Thymus (tissue), 11 donors: ENCODE measurements around the gene TBX19. TPM values are rescaled to one million over a fixed set of nuclear protein-coding genes. Genes with fewer than 3 reads are reported as not detected.

Source experiments
- DNase-seq, 9 donors: peaks; one replicate each; pipeline ENCODE4 v3.0.0-alpha.2; 2013; ENCODE audit warnings: low spot score in 9 of 9, low read depth in 6 of 9, missing footprints in 1 of 9
- H3K27ac ChIP-seq, 2 donors: one replicate each; pipeline ENCODE4 v1.5.1; 2013; ENCODE audit warnings: control low read depth in 1 of 2, low read depth in 1 of 2, low read length in 1 of 2, mild to moderate bottlenecking in 1 of 2, moderate library complexity in 1 of 2
- H3K27me3 ChIP-seq, 2 donors: one replicate each; pipeline ENCODE4 v1.5.1; 2013; ENCODE audit warnings: low read length in 1 of 2; ENCODE audit not compliant: control insufficient read depth in 2 of 2, insufficient read depth in 1 of 2
- H3K36me3 ChIP-seq, 2 donors: one replicate each; pipeline ENCODE4 v1.5.1; 2013; ENCODE audit warnings: low read length in 1 of 2, mild to moderate bottlenecking in 1 of 2, moderate library complexity in 1 of 2; ENCODE audit not compliant: control insufficient read depth in 2 of 2, insufficient read depth in 2 of 2
- H3K4me1 ChIP-seq, 2 donors: one replicate each; pipeline ENCODE4 v1.5.1; 2013; ENCODE audit warnings: low read length in 2 of 2; ENCODE audit not compliant: control insufficient read depth in 2 of 2, insufficient read depth in 2 of 2
- H3K4me3 ChIP-seq, 2 donors: one replicate each; pipeline ENCODE4 v1.5.1; 2013; ENCODE audit warnings: low read length in 2 of 2, control low read depth in 1 of 2, mild to moderate bottlenecking in 1 of 2
- H3K9me3 ChIP-seq, 2 donors: one replicate each; pipeline ENCODE4 v1.5.1; 2013; ENCODE audit warnings: low read length in 1 of 2, mild to moderate bottlenecking in 1 of 2; ENCODE audit not compliant: control insufficient read depth in 2 of 2, insufficient read depth in 1 of 2
- WGBS: extraction: QIAGEN DNeasy Blood & Tissue Kit; methylation state at CpG from one replicate; pipeline ENCODE4 v1.1.7; 2013; 5-methylcytosine and 5-hydroxymethylcytosine counted together
- polyA plus RNA-seq: library from polyadenylated mRNA; stranded (reverse); fragments of 200-250 nt; gene quantifications from one replicate; pipeline ENCODE4 v1.2.3, GENCODE V29; 2013
- total RNA-seq: library from RNA; stranded (reverse); fragments of 120-200 nt; gene quantifications from one replicate; pipeline ENCODE4 v1.2.4, GENCODE V29; 2013
- donor health status: healthy.

The TBX19 gene
- total and polyA plus RNA-seq, 2 donors, result 0.76 to 2.1 TPM

DNA sequence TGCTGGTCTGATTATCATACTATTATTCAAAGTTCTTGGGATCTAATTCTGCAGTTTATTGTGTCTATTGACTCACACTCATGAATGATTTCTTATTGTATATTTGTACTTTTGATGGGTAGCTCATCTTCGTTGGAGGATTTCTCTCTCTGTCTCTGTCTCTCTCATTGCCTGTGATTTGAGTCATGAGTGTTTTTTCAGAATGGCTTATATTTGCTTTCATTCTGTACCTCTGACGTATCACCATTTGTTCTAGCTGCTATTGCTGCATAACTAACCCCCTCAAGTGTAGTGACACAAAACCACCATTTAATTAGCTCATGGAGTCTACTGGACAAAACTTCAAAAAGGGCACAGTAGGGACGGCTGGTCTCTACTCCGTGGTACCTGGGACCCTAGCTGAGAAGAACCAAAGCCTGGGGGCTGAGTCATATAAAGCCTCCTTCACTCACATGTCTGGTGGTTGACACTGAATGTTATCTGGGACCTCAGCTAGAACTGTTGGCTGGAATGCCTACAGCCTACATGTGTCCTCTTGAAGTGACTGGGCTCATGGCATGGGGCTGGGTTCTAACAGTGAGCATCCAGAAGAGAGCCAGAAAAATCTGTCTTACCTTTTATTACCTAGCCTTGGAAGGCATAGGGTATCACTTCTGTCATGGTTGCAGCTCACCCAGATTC, 44.2 kb downstream of the TBX19 start:
- Histone ChIP-seq H3K9me3 (no peaks in the 10 kb centered on the region), H3K27ac (no peak overlapping the region), H3K27me3 (no peaks in the 10 kb centered on the region), H3K4me3 (no peak overlapping the region), H3K36me3 (no peaks in the 10 kb centered on the region), H3K4me1 (no peaks in the 10 kb centered on the region)
- no peak for DNase-seq
- 95% methylated on average over 4 of the region's 4 CpGs for WGBS

DNA sequence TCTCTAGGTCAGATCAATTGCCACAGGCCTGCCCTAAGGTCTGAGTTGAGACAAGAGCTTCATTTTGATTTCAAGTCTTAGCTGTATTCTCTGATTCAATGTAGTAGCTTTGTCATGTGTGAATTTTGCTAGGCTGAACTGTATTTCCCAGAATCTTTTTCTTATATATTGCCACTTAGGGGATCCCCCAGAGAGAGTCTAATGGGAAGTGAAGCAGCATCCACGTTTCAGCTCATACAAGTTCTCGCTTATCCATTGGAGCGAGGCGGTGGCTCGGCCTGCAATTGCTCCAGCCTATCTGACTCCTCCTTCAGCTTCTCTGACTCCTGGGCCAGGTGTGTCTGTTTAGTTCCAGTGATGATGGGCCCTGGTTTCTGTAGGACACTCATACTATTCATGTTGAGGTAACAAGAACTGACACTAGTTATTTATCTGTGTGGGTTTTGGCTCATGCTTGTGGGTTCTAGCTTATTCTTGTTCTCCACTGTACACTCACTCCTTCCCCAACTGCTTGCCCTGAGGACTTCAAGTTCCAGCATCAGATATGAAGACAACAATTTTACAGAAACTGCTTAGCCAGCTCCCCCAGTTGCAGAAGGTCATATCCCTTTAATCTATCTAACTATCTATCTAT, 48.2 kb downstream of the TBX19 start:
- Histone ChIP-seq H3K27ac (no peak overlapping the region), H3K27me3 (no peaks in the 10 kb centered on the region), H3K4me3 (no peak overlapping the region), H3K4me1 (no peaks in the 10 kb centered on the region), H3K9me3 (no peaks in the 10 kb centered on the region), H3K36me3 (no peaks in the 10 kb centered on the region)
- WGBS, result 94% methylated on average over 5 of the region's 5 CpGs
- no peak for DNase-seq

DNA sequence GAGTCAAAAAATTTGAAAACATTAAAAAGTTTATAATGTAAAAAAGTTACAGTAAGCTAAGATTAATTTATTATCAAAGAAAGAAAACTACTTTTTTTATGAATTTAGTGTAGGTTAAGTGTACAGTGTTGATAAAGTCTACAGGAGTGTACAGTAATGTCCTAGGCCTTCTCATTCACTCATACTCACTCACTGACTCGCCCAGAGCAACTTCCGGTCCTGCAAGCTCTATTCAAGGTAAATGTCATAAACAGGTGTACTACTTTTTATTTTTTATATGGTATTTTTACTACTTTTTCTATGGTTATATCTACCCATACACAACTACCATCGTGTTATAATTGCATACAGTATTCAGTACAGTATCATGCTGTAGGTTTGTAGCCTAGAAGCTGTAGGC, 49.6 kb downstream of the TBX19 start:
- 99% methylated on average over 3 of the region's 3 CpGs for WGBS

DNA sequence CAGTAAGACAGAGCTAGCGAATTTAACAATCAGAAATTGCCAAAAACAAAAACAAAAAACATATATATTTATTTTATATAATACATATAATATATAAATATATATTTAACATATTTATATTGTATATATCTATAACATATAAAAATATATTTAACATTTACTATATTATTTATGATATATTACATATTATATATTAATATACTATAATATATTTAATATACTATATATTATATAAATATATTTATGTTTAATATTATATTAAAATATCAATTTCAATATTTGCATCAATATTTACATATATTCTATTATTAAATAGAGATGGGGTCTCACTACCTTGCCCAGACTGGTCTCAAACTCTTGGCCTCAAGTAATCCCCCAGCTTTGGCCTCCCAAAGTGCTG, 50.9 kb downstream of the TBX19 start:
- Histone ChIP-seq H3K36me3 (no peaks in the 10 kb centered on the region), H3K27ac (no peak overlapping the region), H3K9me3 (no peaks in the 10 kb centered on the region), H3K27me3 (no peaks in the 10 kb centered on the region), H3K4me3 (no peak overlapping the region), H3K4me1 (no peaks in the 10 kb centered on the region)
- WGBS, result 99% methylated on average over 1 of the region's 1 CpG
- no peak for DNase-seq

More for the DNA sequence above, 49.6 kb downstream of the TBX19 start:
- no peaks in the 10 kb centered on the region for H3K36me3 ChIP-seq
- DNase-seq, result no peak
- no peaks in the 10 kb centered on the region for H3K27me3 ChIP-seq
- no peaks in the 10 kb centered on the region for H3K9me3 ChIP-seq
- H3K4me1 ChIP-seq, result no peaks in the 10 kb centered on the region
- H3K27ac ChIP-seq, result no peak overlapping the region
- H3K4me3 ChIP-seq, result no peak overlapping the region

DNA sequence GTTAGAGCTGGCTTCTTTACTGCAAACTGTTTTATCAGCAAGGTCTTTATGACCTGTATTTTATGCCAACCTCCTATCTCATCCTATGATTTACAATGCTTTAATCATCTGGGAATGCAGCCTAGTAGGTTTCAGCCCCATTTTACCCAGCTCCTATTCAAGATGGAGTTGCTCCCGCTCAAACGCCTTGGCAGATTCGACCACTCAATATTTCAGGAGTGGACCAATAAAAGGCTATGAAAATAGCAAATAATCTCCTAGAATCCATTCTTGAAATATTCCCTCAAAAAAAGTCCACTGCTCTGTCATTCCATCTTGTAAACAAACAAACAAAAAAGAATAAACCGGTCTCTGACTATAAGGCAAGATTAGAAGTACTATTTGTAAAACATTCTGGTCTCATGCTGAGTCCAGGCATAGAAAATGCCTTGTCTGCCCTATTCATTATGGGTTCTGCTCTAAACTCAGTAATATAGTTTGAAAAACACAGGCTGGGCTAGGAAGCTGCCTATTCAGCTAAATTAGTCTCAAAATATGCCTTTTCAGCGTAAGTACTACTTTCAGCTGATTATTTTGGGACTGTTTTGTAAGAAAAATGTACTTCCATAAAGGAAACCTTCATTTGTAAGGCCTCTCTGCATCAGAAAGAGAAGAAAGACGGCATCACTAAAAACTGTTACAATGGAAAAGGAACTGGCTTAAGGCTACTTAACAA, 53.0 kb downstream of the TBX19 start:
- H3K4me1 ChIP-seq, result no peaks in the 10 kb centered on the region
- DNase-seq, result no peak
- H3K27ac ChIP-seq, result no peak overlapping the region
- WGBS, result 84% methylated on average over 6 of the region's 6 CpGs
- H3K4me3 ChIP-seq, result no peak overlapping the region
- H3K27me3 ChIP-seq, result no peaks in the 10 kb centered on the region
- no peaks in the 10 kb centered on the region for H3K9me3 ChIP-seq
- H3K36me3 ChIP-seq, result no peaks in the 10 kb centered on the region

DNA sequence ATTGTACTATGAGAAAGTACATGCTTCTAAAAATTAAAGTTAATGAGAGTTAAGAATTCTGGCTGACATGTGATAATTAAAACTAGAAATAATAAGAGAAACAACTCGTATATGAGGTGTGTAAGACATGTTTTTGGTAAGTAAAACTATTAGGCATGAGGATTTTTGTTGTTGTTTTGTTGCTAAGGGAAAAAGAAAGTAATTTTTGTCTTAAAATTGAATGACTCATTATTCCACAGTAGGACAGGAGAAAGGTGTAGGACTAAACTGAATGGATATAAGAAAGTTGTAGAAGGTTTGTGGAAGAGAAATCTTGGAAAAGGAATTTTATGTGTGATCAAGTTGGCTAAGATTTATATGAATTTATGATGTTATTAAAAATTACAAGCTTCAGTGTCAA, 54.8 kb downstream of the TBX19 start:
- Histone ChIP-seq H3K36me3 (no peaks in the 10 kb centered on the region), H3K9me3 (no peaks in the 10 kb centered on the region), H3K4me1 (no peaks in the 10 kb centered on the region), H3K4me3 (no peak overlapping the region), H3K27me3 (no peaks in the 10 kb centered on the region), H3K27ac (no peak overlapping the region)
- 89% methylated on average over 1 of the region's 1 CpG for WGBS
- DNase-seq, result no peak

DNA sequence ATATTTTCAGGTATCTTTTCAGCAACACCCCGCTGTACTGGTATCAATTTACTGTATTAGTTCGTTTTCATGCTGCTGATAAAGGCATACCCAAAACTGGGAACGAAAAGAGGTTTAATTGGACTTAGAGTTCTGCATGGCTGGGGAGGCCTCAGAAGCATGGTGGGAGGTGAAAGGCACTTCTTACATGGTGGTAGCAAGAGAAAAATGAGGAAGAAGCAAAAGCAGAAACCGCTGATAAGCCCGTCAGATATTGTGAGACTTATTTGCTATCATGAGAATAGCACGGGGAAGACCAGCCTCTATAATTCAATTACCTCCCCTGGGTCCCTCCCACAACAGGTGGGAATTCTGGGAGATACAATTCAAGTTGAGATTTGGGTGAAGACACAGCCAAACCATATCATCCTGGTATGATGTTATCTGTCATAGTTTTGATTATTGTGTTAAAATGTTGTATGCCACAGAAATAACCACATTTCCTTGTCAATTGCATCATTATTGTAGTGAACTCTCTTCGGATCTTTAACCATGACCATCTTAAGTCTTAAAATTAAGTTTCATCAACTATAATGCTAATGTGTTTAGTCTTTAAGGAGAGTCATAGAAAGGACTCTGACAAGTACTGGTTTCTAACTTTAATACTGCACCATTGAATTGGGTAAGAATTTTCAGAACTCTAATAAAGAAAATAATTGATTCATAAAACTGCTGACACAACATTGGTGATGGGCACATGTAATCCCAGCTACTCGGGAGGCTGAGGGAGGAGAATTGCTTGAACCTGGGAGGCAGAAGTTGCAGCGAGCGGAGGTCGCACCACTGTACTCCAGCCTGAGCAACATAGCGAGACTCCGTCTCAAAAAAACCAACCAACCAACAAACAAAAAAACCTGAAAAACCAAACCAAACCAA, 58.2 kb downstream of the TBX19 start:
- Histone ChIP-seq H3K27me3 (no peaks in the 10 kb centered on the region), H3K4me3 (no peak overlapping the region), H3K9me3 (no peaks in the 10 kb centered on the region), H3K4me1 (peaks cover 2 to 4% of the 10 kb centered on the region in 2 donors), H3K36me3 (no peaks in the 10 kb centered on the region), H3K27ac (no peak overlapping the region)
- 97% methylated on average over 13 of the region's 13 CpGs for WGBS
- DNase-seq, result no peak

DNA sequence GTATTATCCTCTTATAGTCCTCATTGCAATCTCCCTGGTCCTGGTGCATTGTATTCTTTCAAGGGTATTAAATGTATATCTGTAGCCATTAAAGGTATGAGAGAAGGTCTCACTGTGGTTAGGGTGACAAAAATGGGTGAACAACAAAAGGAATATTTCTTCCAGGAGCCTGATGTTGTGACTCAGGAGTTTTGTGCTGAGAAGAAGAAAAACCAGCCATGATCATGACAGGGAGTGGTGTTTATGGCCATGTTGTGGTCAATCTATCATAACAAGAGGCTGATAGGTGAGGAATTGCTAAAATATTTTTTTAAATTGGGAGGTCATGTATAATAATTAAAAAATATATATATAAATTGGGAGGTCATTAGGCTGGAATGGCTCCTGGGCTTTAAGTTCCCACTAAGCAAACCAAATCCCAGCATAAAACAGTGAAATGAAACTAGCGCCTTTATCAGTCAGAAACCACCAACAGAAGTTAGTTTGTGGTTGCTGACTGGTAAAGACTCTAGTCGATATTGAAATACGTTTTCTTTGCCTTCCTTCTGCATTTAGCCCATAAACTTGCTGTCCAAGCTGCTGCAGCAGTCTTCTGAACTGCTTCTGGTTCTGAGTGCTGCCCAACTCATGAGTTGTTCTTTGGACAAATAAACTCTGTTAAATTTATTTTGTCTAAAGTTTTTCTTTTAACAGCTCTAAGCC, 60.3 kb downstream of the TBX19 start:
- peak in 1 of 9 donors; percentile 13 for DNase-seq
- WGBS, result 54% methylated on average over 3 of the region's 3 CpGs
- no peaks in the 10 kb centered on the region for H3K36me3 ChIP-seq
- no peaks in the 10 kb centered on the region for H3K9me3 ChIP-seq
- H3K27ac ChIP-seq, result no peak overlapping the region
- H3K4me3 ChIP-seq, result no peak overlapping the region
- no peaks in the 10 kb centered on the region for H3K27me3 ChIP-seq
- H3K4me1 ChIP-seq, result peaks cover 2 to 4% of the 10 kb centered on the region in 2 donors
